HepG2 (cell line): Measurements from ENCODE around the gene TMEM63C. TPM values are rescaled to one million over a fixed set of nuclear protein-coding genes. Genes with fewer than 3 reads are reported as not detected.

Source experiments
- ATAC-seq: fragments of 200-7000 bp; cut with Tn5 transposase; 3 replicates; pipeline ENCODE4 v1.9.1; 2020; ENCODE audit warnings: mild to moderate bottlenecking, moderate library complexity
- BruUV-seq: library from RNA; stranded (reverse); fragments of 400-500 nt; replicated peaks from 2 replicates; lab custom pipeline; 2021; lab: Mats Ljungman, UMichigan
- CTCF ChIA-PET: fragments of 300-600 bp; formaldehyde crosslinking; extraction: SDS; loops from one replicate; lab custom pipeline; 2021; ENCODE audit warnings: low total read pairs, inconsistent platforms, low intra/inter-chr PET ratio; lab: Yijun Ruan, JAX
- POLR2A ChIA-PET: fragments of 350-600 bp; sonication (Branson Sonifier 250); formaldehyde crosslinking; loops from one replicate; lab custom pipeline; 2020; ENCODE audit warnings: antibody characterized with exemption, inconsistent platforms; lab: Yijun Ruan, JAX
- DNase-seq: peaks from one replicate; pipeline ENCODE4 v3.0.0-alpha.2; 2015; ENCODE audit warnings: low spot score
- FAIRE-seq: peaks from 3 replicates; lab custom pipeline; 2011; peaks lifted over from hg19 to GRCh38; lab: Jason Lieb, UNC
- H2AFZ ChIP-seq: one replicate; pipeline ENCODE4 v1.6.1; 2011; ENCODE audit warnings: low read length, inconsistent platforms
- H3K27ac ChIP-seq: fragments of 300-600 bp; 3 replicates; pipeline ENCODE4 v1.8.0; 2011; ENCODE audit warnings: mixed run types, mild to moderate bottlenecking, mixed read lengths, low read length, inconsistent platforms; ENCODE audit not compliant: insufficient read depth; ENCODE audit errors: extremely low read length
- H3K27me3 ChIP-seq, 2 experiments: fragments of 200-600 bp in 1 of 2; 2 replicates in 1 of 2; 3 replicates in 1 of 2; pipeline versions ENCODE4 v1.6.0 to v1.8.0; 2011; ENCODE audit warnings: low read length in 2 of 2, mild to moderate bottlenecking in 2 of 2, moderate library complexity in 2 of 2, inconsistent platforms in 1 of 2; ENCODE audit not compliant: insufficient read depth in 2 of 2, control insufficient read depth in 1 of 2
- H3K36me3 ChIP-seq, 2 experiments: fragments of 200-600 bp in 1 of 2; replicated peaks in 1 of 2; 2 replicates in 1 of 2; 3 replicates in 1 of 2; pipeline versions ENCODE4 v1.5.1 to v1.8.0; 2011; ENCODE audit warnings: low read length in 2 of 2, inconsistent platforms in 1 of 2; ENCODE audit not compliant: insufficient read depth in 2 of 2, control insufficient read depth in 1 of 2
- H3K4me1 ChIP-seq: 2 replicates; pipeline ENCODE4 v1.5.1; 2012; ENCODE audit warnings: low read length, inconsistent platforms; ENCODE audit not compliant: insufficient read depth
- H3K4me2 ChIP-seq: 2 replicates; pipeline ENCODE4 v1.6.0; 2011; ENCODE audit warnings: low read depth, low read length, inconsistent platforms
- H3K4me3 ChIP-seq, 3 experiments: fragments of 200-600 bp in 1 of 3; sonication (generic), shearing (Covaris generic) in 1 of 3; replicated peaks in 1 of 3; 2 replicates each; pipeline ENCODE4 v1.5.1; 2011 to 2016; ENCODE audit warnings: low read length in 3 of 3, inconsistent platforms in 2 of 3, low read depth in 2 of 3, mild to moderate bottlenecking in 2 of 3, control low read depth in 1 of 3, mixed read lengths in 1 of 3; ENCODE audit not compliant: insufficient read depth in 1 of 3
- H3K79me2 ChIP-seq: one replicate; pipeline ENCODE4 v1.6.1; 2011; ENCODE audit warnings: low read length, inconsistent platforms; ENCODE audit not compliant: insufficient read depth
- H3K9ac ChIP-seq: 2 replicates; pipeline ENCODE4 v1.6.0; 2011; ENCODE audit warnings: mild to moderate bottlenecking, low read depth, low read length, inconsistent platforms; ENCODE audit not compliant: insufficient read depth
- H3K9me3 ChIP-seq: 2 replicates; pipeline ENCODE4 v1.5.1; 2012; ENCODE audit warnings: mild to moderate bottlenecking, low read length
- H4K20me1 ChIP-seq: 2 replicates; pipeline ENCODE4 v1.6.0; 2011; ENCODE audit warnings: inconsistent platforms, mild to moderate bottlenecking, low read length, moderate library complexity; ENCODE audit not compliant: insufficient read depth
- AHDC1 ChIP-seq: sonication (generic); formaldehyde crosslinking; IDR thresholded peaks from 2 replicates; pipeline ENCODE4 v1.5.1; 2020; ENCODE audit warnings: mild to moderate bottlenecking, missing genetic modification reagents, borderline replicate concordance
- HNRNPH1 ChIP-seq: fragments of 200-400 bp; formaldehyde crosslinking; optimal IDR thresholded peaks from 2 replicates; pipeline ENCODE3; 2017; ENCODE audit warnings: mild to moderate bottlenecking, low read depth, low read length
- KLF15 ChIP-seq: sonication (generic); formaldehyde crosslinking; IDR thresholded peaks from 2 replicates; pipeline ENCODE4 v1.8.1; 2023; ENCODE audit warnings: borderline replicate concordance, mild to moderate bottlenecking, inconsistent platforms, missing genetic modification reagents, mixed read lengths
- RNF2 ChIP-seq: fragments of 450-650 bp; conservative IDR thresholded peaks from 2 replicates; pipeline ENCODE4 v1.6.1; 2016; ENCODE audit warnings: low read depth
- ZNF230 ChIP-seq: sonication (generic); formaldehyde crosslinking; IDR thresholded peaks from 2 replicates; pipeline ENCODE4 v1.4.0; 2020; ENCODE audit warnings: mild to moderate bottlenecking, missing genetic modification reagents
- ZNF460 ChIP-seq: sonication (generic); formaldehyde crosslinking; IDR thresholded peaks from 2 replicates; pipeline ENCODE4 v1.5.1; 2020; ENCODE audit warnings: missing genetic modification reagents, mild to moderate bottlenecking, borderline replicate concordance
- ZNF737 ChIP-seq: sonication (generic); formaldehyde crosslinking; IDR thresholded peaks from 2 replicates; pipeline ENCODE4 v1.5.0; 2020; ENCODE audit warnings: missing genetic modification reagents, mild to moderate bottlenecking, borderline replicate concordance
- ZNF839 ChIP-seq: sonication (generic); formaldehyde crosslinking; IDR thresholded peaks from 2 replicates; pipeline ENCODE4 v1.4.0; 2020; ENCODE audit warnings: missing genetic modification reagents, mild to moderate bottlenecking, borderline replicate concordance
- ZNF850 ChIP-seq: sonication (generic); formaldehyde crosslinking; conservative IDR thresholded peaks from 2 replicates; pipeline ENCODE4 v1.9.0; 2021; ENCODE audit warnings: mild to moderate bottlenecking, missing genetic modification reagents
- WGBS: methylation state at CpG from one replicate; pipeline ENCODE4 v1.1.6; 2017; ENCODE audit warnings: low lambda C conversion rate; 5-methylcytosine and 5-hydroxymethylcytosine counted together
- in situ Hi-C: cut with HindIII; loops from 2 replicates; pipeline ENCODE4 v1.10.0; 2017; ENCODE audit warnings: low pct_unique_long_range_greater_than_20kb; ENCODE audit not compliant: extremely low pct_ligation_motif_present
- intact Hi-C: fragments of 100-400 bp; cut with micrococcal nuclease; formaldehyde crosslinking; loops from one replicate; pipeline ENCODE4 v1.10.0; 2022; ENCODE audit not compliant: unreplicated experiment
- polyA plus RNA-seq, 8 experiments: library from polyadenylated mRNA; depleted of rRNA in 3 of 8; stranded (reverse) in 7 of 8; unstranded in 1 of 8; fragments of >200 nt; fragmentation: Illumina TruSeq in 4 of 8; extraction: Trizol in 4 of 8; gene quantifications; 2 replicates each; pipeline versions ENCODE4 v1.2.1 to v1.2.3, GENCODE V29; 2011 to 2016; ENCODE audit warnings: low read depth in 4 of 8, missing spikeins in 1 of 8, mixed read lengths in 1 of 8; ENCODE audit not compliant: insufficient read depth in 1 of 8
- total RNA-seq, 5 experiments: library from RNA; depleted of rRNA; stranded (reverse); fragments of >200 nt; fragmentation: Illumina TruSeq; extraction: Trizol; gene quantifications; 2 replicates each; pipeline ENCODE4 v1.2.3, GENCODE V29; 2016; ENCODE audit warnings: low read depth in 1 of 5
- TF ChIP-seq, protein P1 (sequence below): sonication (generic); formaldehyde crosslinking; IDR thresholded peaks from 2 replicates; pipeline ENCODE4 v1.9.0; 2022; ENCODE audit warnings: missing genetic modification reagents, mild to moderate bottlenecking, borderline replicate concordance
- TF ChIP-seq, protein P2 (sequence below): sonication (generic); formaldehyde crosslinking; IDR thresholded peaks from 2 replicates; pipeline ENCODE4 v1.5.1; 2020; ENCODE audit warnings: missing genetic modification reagents, mild to moderate bottlenecking, borderline replicate concordance

TMEM63C gene
- total and polyA plus RNA-seq, 2 of the 13 experiments (the other 11 are each of a cell fraction or from before 2014, with no cell fraction given) = 0.17 to 0.27 TPM

- intact Hi-C loops (no loop called here), in situ Hi-C loops (no loop called here)
- DNase-seq (no peak), FAIRE-seq (no peak), ATAC-seq (no peak)
- Histone ChIP-seq H3K4me2 (no peak overlapping the region), H3K27me3 (0 out of 5 replicates have a peak, but pooled peaks cover 1 to 3% of the 10 kb centered on the region in 2 experiments), H3K4me1 (no peaks in the 10 kb centered on the region), H3K79me2 (no peaks in the 10 kb centered on the region), H3K9ac (no peak overlapping the region), H2AFZ (no peak overlapping the region), H4K20me1 (no peaks in the 10 kb centered on the region), H3K36me3 (no peaks in the 10 kb centered on the region), H3K4me3 (no peak overlapping the region), H3K9me3 (no peaks in the 10 kb centered on the region), H3K27ac (no peak overlapping the region)
- CTCF ChIA-PET = no interaction called here
- POLR2A ChIA-PET = no interaction called here
- 34% methylated on average over 12 of the region's 24 CpGs for WGBS
- no TSS peak for BruUV-seq
- TF ChIP-seq, protein P1, sequence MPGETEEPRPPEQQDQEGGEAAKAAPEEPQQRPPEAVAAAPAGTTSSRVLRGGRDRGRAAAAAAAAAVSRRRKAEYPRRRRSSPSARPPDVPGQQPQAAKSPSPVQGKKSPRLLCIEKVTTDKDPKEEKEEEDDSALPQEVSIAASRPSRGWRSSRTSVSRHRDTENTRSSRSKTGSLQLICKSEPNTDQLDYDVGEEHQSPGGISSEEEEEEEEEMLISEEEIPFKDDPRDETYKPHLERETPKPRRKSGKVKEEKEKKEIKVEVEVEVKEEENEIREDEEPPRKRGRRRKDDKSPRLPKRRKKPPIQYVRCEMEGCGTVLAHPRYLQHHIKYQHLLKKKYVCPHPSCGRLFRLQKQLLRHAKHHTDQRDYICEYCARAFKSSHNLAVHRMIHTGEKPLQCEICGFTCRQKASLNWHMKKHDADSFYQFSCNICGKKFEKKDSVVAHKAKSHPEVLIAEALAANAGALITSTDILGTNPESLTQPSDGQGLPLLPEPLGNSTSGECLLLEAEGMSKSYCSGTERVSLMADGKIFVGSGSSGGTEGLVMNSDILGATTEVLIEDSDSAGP (CRISPR knock-in tag) = no peak
- TF ChIP-seq AHDC1 (CRISPR knock-in tag) = no peak
- TF ChIP-seq, protein P2, sequence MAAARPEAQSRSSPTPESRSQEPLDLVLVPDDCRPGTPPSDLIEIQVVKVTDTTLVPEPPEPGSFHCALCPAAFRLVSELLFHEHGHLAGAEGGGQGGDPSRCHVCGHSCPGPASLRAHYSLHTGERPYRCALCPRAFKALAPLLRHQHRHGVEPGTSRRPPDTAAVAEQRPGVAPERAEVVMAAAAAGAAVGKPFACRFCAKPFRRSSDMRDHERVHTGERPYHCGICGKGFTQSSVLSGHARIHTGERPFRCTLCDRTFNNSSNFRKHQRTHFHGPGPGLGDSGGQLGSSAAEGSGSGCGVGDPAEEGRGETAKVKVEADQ (CRISPR knock-in tag) = no peak
- TF ChIP-seq ZNF230 = no peak
- no peak for TF ChIP-seq RNF2
- TF ChIP-seq HNRNPH1 = no peak
- no peak for TF ChIP-seq ZNF737 (CRISPR knock-in tag)
- no peak for TF ChIP-seq ZNF839 (CRISPR knock-in tag)
- no peak for TF ChIP-seq ZNF850 (CRISPR knock-in tag)
- no peak for TF ChIP-seq ZNF460 (CRISPR knock-in tag)
- no peak for TF ChIP-seq KLF15 (CRISPR knock-in tag)
Measured at GRCh38 chr14:77220246-77221017, 38.8 kb downstream of the TMEM63C start.
